NOMO-1 treated with DMSO at 0.1 percent for 48 hours (cell line): Measurements from ENCODE around the gene ABITRAM.
A peak's percentile ranks its signal among the peaks of the same experiment; 100 is the strongest.
"Not testable (repeated sequence)": the region's sequence is repeated elsewhere in the genome, so short reads cannot be mapped to it uniquely, and the experiment has no call there.

ENCODE experiments used
- DNase-seq: peaks from one replicate; lab custom pipeline; 2025; ENCODE audit not compliant: unreplicated experiment; lab: John Stamatoyannopoulos, UW

The ABITRAM gene

DNA sequence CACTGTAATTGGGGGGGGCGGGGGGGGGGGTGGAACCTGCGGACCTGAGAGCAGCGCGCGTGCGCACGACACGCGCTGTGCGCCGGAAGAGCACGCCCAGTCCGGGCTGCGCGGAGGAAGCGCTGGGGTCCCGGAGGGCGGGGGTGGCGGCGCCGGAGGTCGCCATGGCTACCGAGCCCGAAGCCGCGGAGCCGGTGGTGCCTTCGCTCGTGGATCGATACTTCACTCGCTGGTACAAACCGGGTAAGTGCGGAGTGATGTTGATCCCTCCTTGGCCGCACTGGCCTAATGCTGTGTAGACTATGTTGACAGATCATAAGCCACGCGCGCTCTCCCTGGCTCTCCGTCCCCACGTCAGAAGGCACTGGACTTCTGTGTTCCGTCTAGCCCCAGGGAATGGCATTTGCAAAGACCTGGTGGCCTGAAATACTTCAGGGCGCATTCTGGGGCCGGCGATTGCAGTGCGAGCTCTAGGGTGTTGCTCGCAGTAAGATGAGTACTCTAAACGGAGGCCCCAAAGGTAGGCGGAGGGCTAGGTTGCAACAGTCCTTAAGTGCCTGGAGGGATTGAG, at the start of gene ABITRAM:
Gene ABITRAM (plus strand): TSS at position 78 of the 571 bp plus-strand sequence. CDS start 87 bp downstream, at position 165.
- DNase-seq = peak; percentile 78

- no peak for DNase-seq
These were observed 49.5 kb upstream of the ABITRAM start for GRCh38 chr9:108884701-108885100.

DNA sequence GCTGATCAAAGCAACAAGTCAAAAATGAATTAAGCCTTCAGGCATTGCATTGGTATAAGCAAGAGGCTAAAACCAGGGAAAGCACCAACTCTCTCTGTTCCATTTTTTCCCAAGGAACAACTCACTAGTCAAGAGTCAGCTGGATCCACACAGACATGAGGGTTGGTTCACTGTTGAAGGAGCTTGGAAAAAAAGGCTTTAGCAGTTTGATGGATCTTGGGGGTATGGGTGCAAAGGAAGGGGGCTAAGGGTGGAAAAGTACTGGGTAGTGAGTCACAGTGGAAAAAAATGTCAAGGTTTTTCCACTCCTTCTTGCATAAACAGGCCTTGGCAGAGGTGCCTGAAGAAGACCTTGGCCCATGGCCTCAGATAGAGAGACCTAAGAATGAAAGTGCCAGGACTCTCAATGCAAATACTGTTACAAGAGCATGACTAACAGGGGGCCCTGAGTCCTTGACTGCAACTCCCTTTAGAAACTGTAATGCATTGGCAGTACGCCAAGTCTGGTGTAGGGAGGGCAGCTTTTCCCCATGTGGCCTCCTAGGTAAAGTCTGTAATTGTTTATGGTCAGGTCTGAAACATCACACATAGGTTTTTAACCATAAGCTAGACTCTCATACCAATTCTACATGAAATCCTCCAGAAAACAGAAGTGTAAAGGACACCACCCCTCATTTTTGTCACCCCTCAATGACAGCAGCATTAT, 48.4 kb upstream of the ABITRAM start:
- no peak for DNase-seq

- DNase-seq = not testable (repeated sequence)
These were observed 47.5 kb upstream of the ABITRAM start for GRCh38 chr9:108886594-108887271.

- DNase-seq = no peak
These were observed 44.5 kb upstream of the ABITRAM start for GRCh38 chr9:108889649-108890067.

DNA sequence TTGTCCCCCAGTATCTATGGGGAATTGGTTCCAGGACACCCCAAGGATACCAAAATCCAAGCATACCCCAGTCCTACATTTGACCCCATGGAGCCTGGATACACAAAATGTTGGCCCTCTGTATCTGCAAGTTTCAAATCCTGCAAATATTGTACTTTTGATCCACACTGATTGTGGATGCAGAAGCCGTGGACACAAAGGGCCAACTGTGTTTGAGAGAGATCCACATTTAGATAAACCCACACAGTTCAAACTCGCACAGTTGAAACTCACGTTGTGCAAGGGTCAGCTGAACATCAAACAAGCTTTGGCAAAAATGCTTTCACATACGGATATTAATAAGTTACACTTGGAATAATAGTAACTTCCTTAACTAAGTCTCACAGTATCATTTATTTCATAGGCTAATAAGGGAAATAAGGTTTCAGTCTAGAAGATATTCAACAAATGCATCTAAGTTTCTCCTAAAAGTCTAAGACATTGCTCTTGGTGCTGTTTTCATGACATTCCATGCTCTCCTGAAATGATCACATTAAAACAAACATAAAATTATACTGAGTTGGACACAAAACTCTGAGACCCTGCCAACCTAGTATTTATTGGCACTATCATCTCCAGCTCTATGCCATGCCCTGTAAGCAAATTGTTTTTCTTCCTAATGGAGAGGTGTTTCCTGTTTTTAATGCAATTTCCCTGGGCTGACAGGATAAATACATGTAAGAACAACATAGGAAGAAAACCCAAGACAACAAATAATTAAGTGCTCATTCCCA, 39.8 kb upstream of the ABITRAM start:
- no peak for DNase-seq

- no peak for DNase-seq
These were observed 36.7 kb upstream of the ABITRAM start for GRCh38 chr9:108897324-108898096.

DNA sequence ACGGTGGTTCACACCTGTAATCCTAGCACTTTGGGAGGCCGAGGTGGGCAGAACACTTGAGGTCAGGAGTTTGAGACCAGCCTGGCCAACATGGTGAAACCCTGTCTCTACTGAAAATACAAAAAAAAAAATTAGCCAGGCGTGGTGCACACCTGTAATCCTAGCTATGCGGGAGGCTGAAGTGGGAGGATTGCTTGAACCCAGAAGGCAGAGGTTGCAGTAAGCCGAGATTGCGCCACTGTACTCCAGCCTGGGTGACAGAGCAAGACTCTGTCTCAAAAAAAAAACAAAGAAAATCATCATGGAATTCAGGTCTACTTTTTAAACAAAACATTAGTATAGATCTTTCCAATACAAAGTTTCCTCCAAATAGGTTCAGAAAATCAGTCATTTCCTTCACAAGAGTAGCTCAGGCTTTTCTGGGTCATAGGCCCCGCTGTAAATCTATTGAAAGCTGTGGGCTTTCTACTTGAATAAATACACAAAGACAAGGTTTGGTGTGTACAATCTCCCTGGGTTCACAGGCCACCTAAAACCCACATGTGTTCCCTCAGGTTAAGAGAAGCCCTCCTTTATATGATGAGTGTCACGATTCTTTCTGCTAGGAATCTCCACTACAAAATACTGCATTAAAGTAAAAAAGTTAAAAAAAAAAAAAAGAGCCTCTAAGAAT, 35.0 kb upstream of the ABITRAM start:
- DNase-seq = not testable (repeated sequence)

- DNase-seq = no peak
These were observed 34.0 kb upstream of the ABITRAM start for GRCh38 chr9:108900176-108900575.

- DNase-seq = peak; percentile 31
These were observed 30.6 kb upstream of the ABITRAM start for GRCh38 chr9:108903420-108904103.

DNA sequence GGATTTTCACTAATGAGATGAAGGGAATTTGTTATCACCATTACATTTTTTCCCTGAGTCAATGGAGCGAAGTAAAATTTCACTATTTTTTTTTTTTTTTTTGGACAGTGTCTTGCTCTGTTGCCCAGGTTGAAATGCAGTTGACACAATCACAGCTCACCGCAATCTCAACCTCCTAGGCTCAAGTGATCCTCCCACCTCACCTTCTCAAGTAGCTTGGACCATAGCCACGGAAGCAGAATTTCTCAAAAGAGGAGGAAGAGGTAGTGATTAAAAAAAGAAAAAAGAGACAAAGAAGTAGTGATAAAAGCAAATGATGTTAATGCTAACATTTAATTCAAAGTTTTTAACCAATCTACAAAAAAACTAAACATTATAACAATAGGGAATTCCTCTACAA, 30.0 kb upstream of the ABITRAM start:
- DNase-seq = no peak

- DNase-seq = no peak
These were observed 28.7 kb upstream of the ABITRAM start for GRCh38 chr9:108905494-108905893.

GRCh38 chr9:108910402-108910801, 23.8 kb upstream of the ABITRAM start:
- DNase-seq = no peak

- DNase-seq = no peak
These were observed 23.3 kb upstream of the ABITRAM start for GRCh38 chr9:108910914-108911313.

GRCh38 chr9:108911820-108912219, 22.4 kb upstream of the ABITRAM start:
- DNase-seq = no peak

DNA sequence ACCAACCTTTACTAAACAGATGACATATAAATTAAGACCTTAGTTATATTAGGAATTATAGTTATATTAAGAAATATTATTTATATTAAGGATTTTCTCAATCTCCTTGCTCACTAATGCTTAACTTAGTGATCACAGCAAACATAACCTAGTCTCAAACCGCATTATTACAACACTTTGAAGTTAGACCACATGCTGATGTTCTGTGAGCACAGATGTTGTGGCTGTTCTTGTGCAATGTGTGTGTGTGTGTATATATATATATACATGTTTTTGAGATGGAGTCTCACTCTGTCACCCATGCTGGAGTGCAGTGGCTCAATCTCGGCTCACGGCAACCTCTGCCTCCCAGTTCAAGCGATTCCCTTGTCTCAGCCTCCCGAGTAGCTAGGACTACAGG, 20.8 kb upstream of the ABITRAM start:
- DNase-seq = peak; percentile 89

- no peak for DNase-seq
These were observed 14.7 kb upstream of the ABITRAM start for GRCh38 chr9:108919517-108919916.

- not testable (repeated sequence) for DNase-seq
These were observed 13.8 kb upstream of the ABITRAM start for GRCh38 chr9:108920401-108920800.

GRCh38 chr9:108921200-108921599, 13.0 kb upstream of the ABITRAM start:
- no peak for DNase-seq

DNA sequence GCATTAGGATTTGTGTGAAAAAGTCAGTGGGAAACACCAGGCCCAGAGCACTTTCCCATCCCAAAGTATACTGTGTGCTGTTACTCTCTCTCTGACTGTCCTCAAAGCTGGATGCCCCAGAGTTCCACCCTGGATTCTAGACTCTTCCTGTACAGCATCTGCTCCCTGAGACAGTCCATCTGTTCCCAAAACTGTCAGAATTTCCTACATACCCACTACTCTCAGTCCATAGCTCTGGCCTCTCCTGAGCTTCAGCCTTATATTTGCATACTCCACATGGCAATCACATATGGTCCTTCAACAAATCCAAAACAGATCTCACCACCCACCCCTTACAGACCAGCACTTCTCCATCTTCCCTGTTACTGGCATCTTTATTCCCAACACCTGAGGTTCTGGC, 9.7 kb upstream of the ABITRAM start:
- no peak for DNase-seq
